ENCODE data around the gene PDE4D.

The PDE4D gene

GRCh38 chr5:59732301-59732700 is 161.2 kb downstream of the PDE4D start:
- H3K4me3 ChIP-seq (ENCODE audit: low read depth, low read length), result no peak overlapping the region
- no peak for DNase-seq (ENCODE audit: low read depth, low spot score)
- in situ Hi-C loops (cut with HindIII; ENCODE audit: low sequenced_read_pairs), result no loop called here
- TF ChIP-seq, protein P1, sequence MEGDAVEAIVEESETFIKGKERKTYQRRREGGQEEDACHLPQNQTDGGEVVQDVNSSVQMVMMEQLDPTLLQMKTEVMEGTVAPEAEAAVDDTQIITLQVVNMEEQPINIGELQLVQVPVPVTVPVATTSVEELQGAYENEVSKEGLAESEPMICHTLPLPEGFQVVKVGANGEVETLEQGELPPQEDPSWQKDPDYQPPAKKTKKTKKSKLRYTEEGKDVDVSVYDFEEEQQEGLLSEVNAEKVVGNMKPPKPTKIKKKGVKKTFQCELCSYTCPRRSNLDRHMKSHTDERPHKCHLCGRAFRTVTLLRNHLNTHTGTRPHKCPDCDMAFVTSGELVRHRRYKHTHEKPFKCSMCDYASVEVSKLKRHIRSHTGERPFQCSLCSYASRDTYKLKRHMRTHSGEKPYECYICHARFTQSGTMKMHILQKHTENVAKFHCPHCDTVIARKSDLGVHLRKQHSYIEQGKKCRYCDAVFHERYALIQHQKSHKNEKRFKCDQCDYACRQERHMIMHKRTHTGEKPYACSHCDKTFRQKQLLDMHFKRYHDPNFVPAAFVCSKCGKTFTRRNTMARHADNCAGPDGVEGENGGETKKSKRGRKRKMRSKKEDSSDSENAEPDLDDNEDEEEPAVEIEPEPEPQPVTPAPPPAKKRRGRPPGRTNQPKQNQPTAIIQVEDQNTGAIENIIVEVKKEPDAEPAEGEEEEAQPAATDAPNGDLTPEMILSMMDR (IDR thresholded peaks at IDR 0.05; ENCODE audit: low read depth, low read length), result no peak

GRCh38 chr5:59731809-59732208 is 161.7 kb downstream of the PDE4D start:
- no peak for DNase-seq (ENCODE audit: low read depth, low spot score)
- in situ Hi-C loops (cut with HindIII; ENCODE audit: low sequenced_read_pairs), result no loop called here
- TF ChIP-seq, protein P1 (IDR thresholded peaks at IDR 0.05; ENCODE audit: low read depth, low read length), result no peak
- H3K4me3 ChIP-seq (ENCODE audit: low read depth, low read length), result no peak overlapping the region

GRCh38 chr5:59729820-59730219 is 163.7 kb downstream of the PDE4D start:
- no peak overlapping the region for H3K4me3 ChIP-seq (ENCODE audit: low read depth, low read length)
- TF ChIP-seq, protein P1 (IDR thresholded peaks at IDR 0.05; ENCODE audit: low read depth, low read length), result no peak
- in situ Hi-C loops (cut with HindIII; ENCODE audit: low sequenced_read_pairs), result no loop called here
- DNase-seq (ENCODE audit: low read depth, low spot score), result no peak

DNA sequence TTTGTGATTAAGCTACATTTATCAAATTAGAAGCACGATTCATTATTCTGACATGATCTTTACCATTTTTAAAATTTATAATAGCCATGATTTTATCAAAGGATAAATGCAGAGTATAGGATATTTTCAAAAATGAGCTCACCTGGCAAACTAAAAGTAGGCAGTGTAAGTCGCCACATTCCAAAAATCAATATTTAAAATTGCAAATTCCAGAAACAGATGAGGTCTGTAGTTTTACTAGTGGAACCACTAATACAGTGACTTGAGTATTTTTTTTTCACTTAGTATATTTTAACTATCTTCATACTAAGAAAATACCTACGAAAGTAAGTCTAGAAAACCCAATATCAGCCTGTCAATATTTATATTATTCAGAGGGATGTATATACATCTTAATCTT is 164.2 kb downstream of the PDE4D start:
- H3K4me3 ChIP-seq (ENCODE audit: low read depth, low read length), result no peak overlapping the region
- in situ Hi-C loops (cut with HindIII; ENCODE audit: low sequenced_read_pairs), result no loop called here
- TF ChIP-seq, protein P1 (IDR thresholded peaks at IDR 0.05; ENCODE audit: low read depth, low read length), result no peak
- no peak for DNase-seq (ENCODE audit: low read depth, low spot score)

DNA sequence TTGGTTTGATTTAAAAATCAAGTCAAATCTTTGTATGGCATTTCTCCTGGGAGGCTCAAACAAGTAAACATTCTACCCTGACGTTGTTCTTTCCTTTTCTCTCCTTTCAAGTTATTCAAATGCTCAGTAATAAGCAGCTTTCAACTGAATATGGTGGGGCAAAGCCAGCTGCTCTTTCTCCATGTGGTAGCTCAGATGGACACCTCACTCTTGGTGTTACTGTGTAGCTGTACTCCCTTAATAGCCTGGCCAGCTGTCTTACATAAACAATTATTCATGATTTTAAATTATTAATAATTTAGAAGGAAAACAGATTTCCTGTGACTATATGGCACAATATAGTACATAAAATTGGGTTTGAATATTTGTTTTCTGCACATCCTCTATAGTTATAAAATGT is 165.2 kb downstream of the PDE4D start:
- TF ChIP-seq, protein P1 (IDR thresholded peaks at IDR 0.05; ENCODE audit: low read depth, low read length), result no peak
- in situ Hi-C loops (cut with HindIII; ENCODE audit: low sequenced_read_pairs), result no loop called here
- no peak overlapping the region for H3K4me3 ChIP-seq (ENCODE audit: low read depth, low read length)
- DNase-seq (ENCODE audit: low read depth, low spot score), result no peak

GRCh38 chr5:59727186-59727585 is 166.3 kb downstream of the PDE4D start:
- no peak overlapping the region for H3K4me3 ChIP-seq (ENCODE audit: low read depth, low read length)
- no peak for DNase-seq (ENCODE audit: low read depth, low spot score)
- in situ Hi-C loops (cut with HindIII; ENCODE audit: low sequenced_read_pairs), result no loop called here
- TF ChIP-seq, protein P1 (IDR thresholded peaks at IDR 0.05; ENCODE audit: low read depth, low read length), result no peak

DNA sequence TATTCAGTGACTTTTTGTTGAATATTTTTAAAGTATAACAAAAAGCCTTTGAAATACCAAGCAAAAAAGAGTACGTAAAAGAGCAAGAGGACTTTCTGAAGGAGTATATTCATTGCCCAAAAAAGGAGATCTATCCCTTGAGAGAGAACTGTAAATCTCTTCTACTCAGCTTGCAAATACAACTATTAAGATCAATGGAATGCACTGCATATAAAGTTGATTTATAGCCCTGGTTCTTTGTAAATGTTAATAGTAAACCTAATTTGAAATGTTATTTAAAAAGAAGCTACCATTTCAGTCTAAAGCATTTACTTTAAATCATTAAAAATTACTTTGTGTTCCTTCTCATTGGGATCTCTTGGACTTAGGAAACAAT is 168.1 kb downstream of the PDE4D start:
- in situ Hi-C loops (cut with HindIII; ENCODE audit: low sequenced_read_pairs), result no loop called here
- peak; percentile 23 for DNase-seq (ENCODE audit: low read depth, low spot score)
- TF ChIP-seq, protein P1 (IDR thresholded peaks at IDR 0.05; ENCODE audit: low read depth, low read length), result no peak
- H3K4me3 ChIP-seq (ENCODE audit: low read depth, low read length), result no peak overlapping the region

All from astrocyte of the spinal cord (primary cell).